GM15510 (cell line): ENCODE measurements around the gene STK24.

Experiments
- POLR2A ChIP-seq: IDR thresholded peaks from 3 replicates; pipeline ENCODE4 v1.6.1; 2011; ENCODE audit warnings: borderline replicate concordance; ENCODE audit not compliant: insufficient read length; ENCODE audit errors: extremely low read depth

Gene STK24

GRCh38 chr13:98567140-98567539, 9.8 kb downstream of the STK24 start:
- no peak for TF ChIP-seq POLR2A

- no peak for TF ChIP-seq POLR2A
Observed at GRCh38 chr13:98565726-98566565, 11.0 kb downstream of the STK24 start.

- TF ChIP-seq POLR2A, result no peak
Observed at GRCh38 chr13:98564204-98564603, 12.7 kb downstream of the STK24 start.

GRCh38 chr13:98563071-98563470, 13.8 kb downstream of the STK24 start:
- TF ChIP-seq POLR2A, result no peak

- TF ChIP-seq POLR2A, result no peak
Observed at GRCh38 chr13:98559169-98559568, 17.7 kb downstream of the STK24 start.

- no peak for TF ChIP-seq POLR2A
Observed at GRCh38 chr13:98557937-98558792, 18.7 kb downstream of the STK24 start.

- no peak for TF ChIP-seq POLR2A
Observed at GRCh38 chr13:98556968-98557631, 19.8 kb downstream of the STK24 start.

- no peak for TF ChIP-seq POLR2A
Observed at GRCh38 chr13:98556142-98556816, 20.6 kb downstream of the STK24 start.

- no peak for TF ChIP-seq POLR2A
Observed at GRCh38 chr13:98549728-98550317, 27.1 kb downstream of the STK24 start.

GRCh38 chr13:98549006-98549727, 27.7 kb downstream of the STK24 start:
- no peak for TF ChIP-seq POLR2A

GRCh38 chr13:98548230-98548629, 28.7 kb downstream of the STK24 start:
- no peak for TF ChIP-seq POLR2A

GRCh38 chr13:98547455-98547854, 29.5 kb downstream of the STK24 start:
- TF ChIP-seq POLR2A, result no peak

- TF ChIP-seq POLR2A, result no peak
Observed at GRCh38 chr13:98546402-98546801, 30.5 kb downstream of the STK24 start.
